Activated gamma-delta T cell (primary cell): Measurements from ENCODE around the gene FNDC3B.
"Not testable (repeated sequence)": the region's sequence is repeated elsewhere in the genome, so short reads cannot be mapped to it uniquely, and the experiment has no call there.

Experiments
- DNase-seq: peaks from one replicate; lab custom pipeline; 2025; lab: John Stamatoyannopoulos, UW

FNDC3B gene

DNA sequence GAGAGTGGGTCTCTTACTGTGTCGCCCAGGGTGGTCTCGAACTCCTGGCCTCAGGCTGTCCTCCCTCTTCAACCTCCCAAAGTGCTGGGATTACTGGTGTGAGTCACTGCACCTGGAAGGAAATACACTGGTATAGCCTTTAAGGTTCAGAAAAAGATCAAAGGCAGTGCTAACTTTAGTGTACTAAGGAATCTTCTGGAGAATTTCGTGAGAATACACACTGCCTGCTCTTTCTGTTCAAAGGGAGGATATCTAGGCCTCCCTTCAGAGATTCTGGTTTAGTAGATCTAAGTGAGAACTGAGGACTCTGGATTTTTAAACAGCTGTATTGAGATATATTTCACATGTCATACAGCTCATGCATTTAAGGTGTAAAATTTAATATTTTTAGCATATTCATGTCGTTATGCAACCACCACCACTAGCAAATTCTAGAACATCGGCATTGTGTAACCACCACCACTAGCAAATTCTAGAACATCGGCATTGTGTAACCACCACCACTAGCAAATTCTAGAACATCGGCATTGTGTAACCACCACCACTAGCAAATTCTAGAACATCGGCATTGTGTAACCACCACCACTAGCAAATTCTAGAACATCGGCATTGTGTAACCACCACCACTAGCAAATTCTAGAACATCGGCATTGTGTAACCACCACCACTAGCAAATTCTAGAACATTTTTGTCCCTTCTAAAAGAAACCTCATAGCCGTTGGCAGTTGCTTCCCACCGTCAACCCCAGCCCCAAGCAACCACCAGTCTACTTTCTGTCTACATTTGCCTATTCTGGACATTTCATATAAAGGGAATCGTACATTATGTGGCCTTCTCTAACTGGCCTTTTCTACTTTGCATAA is 54.4 kb downstream of the FNDC3B start:
- DNase-seq, result not testable (repeated sequence)

DNA sequence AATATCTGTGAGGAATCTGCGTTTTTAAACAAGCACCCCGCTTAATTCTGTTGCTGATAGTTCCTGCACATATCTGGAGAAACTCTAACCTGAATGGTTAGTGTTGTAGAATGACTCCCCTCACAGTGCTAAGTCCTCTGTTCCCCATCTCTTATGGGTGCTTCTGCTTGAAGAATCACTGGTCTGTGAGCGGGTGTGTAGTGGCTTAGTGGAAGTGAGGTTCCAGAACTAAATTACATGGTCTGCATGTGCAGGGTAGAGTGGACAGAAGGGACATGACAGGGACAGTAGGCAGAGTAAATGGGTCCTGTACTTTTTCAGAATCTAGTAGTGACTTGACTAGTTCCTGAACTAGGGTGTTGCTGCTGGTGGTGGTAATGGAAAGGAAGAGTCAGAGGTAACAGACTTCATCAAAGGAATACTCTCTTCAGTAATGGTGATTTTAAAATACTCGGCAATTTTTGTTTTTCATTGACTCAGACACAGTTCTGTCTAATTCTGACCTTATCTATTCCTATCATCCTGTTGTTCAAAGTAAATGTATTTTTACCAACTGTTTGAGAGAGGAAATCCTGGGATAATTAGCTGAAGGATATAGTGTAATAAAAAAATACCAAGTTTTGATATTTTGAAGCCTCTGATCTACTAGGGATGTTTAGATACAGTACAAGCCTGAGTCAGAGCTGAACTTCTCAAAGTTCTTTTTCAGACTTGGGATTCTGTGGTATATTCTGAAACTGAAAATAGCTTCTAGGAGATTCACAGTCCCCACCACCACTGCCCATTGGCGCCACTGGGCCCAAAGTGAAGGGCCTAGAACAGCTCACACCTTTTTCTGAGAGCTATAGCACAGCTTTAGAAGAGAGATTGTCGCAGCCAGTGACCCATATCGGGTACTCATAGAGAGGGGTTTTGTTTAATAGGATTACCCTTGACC is 55.5 kb downstream of the FNDC3B start:
- no peak for DNase-seq

DNA sequence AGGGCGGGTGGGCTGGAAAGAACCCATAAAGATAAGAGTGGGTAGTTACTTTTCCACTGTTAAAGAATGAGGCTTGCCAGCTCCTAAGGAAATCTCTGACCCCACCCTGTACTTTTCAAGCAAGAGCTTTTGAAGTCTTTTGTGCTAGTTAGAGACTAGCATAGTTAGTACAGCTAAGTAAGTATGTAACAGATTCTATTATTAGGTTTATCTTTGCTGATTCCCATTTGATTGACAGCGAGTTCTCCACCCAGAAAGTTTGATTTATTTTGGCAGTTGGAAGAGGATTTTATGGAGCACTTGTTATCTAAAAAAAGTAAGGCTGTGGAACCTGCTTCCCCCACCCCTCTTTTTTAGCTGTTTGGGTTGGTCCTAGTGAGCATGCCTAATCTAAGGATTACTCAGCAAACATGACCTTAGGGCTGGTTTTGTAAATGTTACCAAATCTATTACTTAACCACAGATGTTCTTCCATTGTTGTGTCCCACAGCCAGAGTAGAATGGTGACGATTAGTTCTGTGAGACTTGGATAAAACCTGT is 57.6 kb downstream of the FNDC3B start:
- DNase-seq, result no peak

DNA sequence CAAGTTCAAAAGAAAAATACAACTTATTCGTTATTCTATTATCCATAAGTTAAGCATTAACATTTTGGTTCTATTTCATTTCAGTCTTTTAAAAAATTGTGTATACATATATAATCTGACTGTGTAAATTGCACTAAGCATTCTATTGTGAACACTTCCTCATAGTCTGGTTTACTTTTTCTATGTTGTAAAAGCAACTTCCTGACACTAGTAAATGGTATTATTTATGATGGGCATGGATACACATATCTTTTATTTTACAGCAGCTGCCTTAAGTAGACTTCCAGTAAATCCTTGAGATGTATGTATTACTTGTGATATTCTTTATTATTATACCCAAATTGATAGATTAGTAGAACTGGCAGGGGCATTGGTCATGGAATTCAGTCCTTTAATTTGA is 58.2 kb downstream of the FNDC3B start:
- DNase-seq, result no peak

DNA sequence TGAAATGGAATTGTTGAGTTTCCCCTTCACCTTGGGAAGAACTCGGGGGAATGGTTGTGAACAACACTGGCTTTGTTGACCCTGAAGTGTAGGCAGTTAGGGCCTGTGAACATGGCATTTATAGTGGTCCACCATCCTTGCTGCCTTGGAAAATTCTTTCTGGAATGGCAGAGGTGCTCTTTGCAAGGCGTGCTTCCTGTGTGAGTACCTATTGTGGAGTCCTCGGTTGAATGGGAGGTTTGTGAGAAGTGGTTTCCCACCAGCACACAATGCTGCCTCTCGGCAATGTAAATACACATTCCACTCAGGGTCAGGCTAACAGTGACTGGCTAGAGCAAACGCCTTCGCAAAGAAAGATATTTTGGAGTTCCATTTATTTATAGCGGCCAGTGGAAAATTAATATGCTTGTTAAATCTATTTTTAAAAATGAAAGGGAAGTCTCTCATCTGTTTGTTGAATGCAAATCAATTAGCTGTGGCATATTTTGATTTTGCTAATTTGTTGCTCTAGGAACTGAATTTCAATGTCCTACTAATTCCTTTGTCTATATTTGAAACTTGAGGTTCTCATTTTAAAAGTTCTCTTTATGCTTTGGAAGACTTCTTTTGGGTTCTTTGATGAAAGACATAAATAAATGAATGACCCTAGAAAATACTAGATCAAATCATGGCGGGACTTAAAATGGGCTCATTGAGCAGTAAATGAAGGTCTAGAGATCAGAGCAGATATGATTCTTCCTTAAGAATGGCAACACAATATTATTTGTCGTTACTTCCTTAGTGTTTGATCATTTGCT is 59.5 kb downstream of the FNDC3B start:
- DNase-seq, result no peak

DNA sequence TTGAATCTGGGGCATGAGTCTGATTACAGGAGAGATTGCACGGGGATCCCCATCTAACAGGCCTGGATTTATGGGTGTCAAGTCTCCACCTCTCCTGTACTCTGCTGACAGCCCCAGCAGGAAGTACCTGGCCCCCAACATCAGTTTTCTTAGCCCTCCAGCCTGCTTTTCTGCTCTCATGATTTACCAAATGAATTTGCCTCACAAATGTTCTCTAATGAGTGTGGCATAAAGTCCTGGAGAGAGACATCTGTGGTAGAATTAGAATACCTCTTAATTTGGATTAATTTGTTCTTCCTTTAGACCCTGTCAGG is 60.1 kb downstream of the FNDC3B start:
- no peak for DNase-seq

DNA sequence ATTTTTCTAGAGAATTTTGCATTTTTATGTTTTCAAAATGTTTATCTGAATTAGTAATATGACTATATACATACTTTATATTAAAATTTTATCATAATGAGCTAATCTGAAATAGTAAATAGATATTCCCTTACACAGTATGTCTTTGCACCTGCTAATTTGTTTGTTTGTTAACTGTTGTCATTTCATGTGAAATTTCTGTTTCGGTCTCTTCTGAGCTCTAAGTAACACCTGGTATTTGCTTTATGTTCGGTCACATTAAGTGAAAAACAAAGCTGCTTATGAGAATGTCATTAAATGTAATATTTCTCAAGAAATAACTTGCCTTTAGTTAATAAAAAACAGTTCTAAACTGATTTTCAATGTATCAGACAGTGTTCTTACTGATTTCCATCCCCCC is 61.1 kb downstream of the FNDC3B start:
- no peak for DNase-seq

DNA sequence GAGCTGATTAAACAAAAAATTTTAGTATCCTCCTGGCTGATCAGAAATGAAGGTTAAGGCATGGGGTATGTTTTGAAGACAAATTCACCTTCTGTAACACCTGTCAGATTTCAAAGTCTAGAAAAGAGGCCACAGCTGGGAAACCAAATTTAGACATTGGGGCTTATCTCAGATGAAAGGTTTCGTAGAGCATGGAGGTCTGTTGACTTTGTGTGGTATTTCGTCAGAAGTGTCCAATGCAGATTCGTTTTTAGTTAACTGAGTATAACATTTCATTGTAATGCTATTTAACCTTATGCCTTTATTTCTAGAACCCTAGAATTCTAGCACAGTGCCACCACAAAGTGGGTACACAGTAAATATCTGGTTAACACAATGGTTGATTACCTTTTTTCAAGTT is 61.7 kb downstream of the FNDC3B start:
- no peak for DNase-seq

DNA sequence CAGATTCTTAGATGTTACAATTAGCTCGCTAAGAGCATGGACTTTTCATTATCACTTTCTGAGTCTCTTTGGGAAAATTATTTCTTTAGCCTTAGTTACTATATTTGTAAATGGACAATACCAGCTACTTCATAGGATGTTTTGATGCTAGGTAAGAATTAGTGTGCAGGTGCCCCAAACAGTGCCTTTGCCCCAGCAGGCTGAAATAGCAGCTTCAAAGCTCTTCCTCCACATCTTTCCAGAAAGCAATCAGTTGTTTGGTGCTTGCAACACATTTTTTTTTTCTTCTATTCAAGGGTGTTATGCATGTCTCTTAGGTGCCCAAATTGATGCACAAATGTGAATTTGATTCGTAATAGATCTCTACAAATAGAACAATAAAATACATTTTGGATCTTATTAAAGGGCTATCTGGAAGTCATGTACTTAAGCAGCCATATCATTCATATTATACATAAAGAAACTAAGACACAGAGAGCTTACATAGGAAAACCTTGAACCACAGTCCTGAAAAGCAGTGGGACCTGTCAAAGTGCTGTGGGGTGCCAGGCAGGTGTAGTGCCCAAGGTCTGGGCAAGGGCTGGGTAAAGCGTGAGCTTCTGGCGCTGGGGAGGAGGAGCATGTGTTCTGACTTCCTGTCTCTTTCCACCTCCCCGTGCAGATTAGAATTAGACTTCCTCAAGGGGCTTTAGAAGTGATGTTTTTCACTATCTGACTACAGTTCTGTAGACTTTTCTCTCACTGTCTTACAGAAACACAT is 62.9 kb downstream of the FNDC3B start:
- DNase-seq, result no peak

DNA sequence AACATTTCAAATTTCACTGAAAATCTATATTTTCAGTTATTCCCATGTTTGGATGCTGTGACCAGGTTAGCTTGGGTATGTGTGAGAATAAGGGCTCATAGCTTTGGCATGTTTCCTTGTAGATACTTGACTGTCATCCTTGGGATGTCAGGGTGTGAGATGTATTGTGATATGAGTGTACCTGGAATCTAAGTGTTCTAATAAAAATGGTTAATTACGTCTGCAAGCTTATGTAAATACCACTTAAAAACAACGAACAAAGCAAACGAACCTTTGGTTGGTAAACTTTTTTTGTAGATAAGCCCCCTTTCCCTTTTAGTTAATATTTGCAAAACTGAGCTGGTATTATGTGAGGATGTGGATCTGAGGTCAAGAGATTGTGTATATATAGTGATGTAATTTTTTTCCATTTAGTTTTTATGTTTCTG is 63.5 kb downstream of the FNDC3B start:
- DNase-seq, result no peak

DNA sequence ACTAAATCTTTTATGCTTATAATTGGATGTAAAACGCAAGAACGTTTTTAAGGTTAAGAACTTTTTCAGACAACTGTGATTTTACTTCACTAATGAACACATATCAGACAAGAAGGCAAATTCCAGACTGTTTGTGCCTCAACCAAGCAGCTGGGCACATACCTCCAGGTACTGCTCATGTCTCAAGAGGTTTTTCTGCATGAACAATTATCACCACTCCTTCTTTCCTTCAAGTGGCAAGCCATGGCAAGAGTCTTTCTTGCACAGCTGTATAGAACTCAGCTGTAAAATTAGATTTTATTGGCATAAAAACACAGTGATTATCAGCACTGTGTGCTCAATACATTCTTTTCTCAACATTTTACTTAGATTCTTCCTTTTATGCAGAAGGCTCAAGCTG is 64.3 kb downstream of the FNDC3B start:
- DNase-seq, result no peak

DNA sequence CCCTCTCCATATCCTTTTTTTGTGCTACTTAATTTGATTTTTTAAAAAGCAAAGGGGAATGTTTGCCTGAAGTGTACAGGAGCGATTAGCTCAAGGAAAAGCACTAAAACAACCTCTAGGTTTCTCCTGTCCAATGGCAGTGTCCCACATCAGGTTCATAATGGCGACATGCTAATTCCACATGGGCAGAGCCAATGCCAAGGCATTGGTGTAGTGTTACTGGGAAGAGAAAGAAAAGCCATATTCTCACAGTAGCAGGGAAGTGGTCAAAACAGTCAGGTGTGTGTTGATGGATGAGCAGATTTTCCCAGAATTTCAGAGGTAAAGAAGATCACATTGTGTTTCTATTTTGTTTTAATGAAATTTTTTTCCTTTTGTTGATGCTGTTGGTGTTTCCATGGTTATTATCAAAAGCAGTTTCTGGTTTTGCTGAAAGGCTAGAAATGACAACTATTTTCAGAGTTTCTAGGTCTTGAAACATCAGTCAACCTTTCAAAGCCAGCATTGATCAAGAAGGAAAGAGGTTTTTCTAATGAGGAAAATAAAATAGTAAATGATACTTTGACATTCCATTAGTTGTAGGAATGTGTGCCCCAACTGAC is 65.2 kb downstream of the FNDC3B start:
- DNase-seq, result no peak

DNA sequence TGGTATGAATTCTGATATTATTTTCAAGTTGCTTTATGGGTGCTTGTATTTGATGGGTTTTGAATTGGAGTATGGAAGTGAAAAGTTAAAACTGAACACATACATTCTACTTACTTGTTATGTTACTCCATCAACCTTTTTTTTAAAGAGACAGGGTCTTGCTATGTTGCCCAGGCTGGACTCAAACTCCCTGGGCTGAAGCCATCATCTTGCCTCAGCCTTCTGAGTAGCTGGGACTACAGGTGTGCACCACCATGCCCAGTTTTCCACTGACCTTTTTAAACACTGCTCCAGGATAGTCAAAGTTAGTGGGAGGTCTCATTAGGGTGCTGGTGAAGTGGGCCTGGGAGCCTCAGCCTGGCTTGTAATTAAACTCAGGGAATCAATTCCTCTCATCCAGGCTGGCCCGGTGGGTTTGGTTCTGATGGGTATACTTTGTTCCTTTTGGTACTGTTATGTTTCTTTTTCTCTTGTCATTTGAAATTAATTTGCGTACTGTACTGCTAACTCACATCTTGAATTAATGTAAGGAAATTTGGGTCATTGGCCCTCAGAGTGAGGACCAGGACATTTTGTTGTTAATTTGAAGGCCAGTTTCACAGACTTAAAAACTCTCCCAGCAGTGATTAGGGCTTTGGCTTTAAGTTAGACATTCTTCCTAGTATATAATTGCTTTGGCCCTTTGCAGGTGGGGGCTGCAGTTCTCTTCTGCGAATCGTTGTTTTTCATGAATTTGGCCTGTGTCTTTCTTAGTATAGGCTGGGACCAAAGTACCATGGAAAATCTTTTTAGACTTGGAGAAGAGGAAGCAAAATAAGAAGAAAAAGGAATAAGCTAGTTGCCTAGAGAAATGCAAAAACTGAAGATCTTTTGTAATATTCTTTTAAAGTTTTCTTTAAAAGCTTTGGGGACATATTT is 66.9 kb downstream of the FNDC3B start:
- no peak for DNase-seq

DNA sequence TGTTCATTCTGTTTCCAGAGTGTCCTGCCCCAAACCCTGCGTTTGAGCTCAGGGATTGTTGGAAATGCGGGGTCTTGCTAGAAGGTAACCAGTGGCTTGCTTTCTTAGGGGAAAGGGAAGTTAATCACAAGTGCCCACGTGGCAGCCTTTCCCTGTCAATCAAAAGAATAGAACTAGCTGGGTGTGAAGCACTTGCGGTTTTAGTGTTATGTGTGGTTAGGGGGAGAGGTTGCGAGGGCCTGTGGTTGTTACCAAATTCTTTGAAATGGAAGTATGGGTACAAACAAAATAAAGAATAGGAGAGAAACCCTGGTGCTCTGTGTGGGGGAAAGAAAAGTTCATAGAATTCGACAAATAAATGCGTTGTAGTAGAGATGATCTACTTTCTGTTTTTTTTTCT is 67.6 kb downstream of the FNDC3B start:
- no peak for DNase-seq

DNA sequence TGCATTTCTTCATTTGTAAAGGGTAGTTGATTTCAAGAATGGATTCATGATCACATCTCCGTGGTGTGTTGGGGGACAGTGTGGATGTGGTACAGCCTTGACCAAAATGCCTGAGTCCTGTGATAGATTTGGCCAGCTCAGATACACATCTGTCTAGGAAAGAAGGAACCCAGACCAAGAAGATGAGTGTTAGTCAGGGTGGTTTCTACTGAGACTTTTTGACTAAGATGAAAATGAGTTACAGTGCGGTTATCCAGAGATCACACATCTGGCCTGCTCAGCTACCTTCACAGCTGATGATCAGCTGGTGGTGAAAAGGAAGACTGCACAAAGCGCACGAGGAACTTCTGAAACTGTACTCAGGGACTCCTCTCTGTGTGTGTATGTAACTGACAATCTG is 68.0 kb downstream of the FNDC3B start:
- DNase-seq, result no peak

DNA sequence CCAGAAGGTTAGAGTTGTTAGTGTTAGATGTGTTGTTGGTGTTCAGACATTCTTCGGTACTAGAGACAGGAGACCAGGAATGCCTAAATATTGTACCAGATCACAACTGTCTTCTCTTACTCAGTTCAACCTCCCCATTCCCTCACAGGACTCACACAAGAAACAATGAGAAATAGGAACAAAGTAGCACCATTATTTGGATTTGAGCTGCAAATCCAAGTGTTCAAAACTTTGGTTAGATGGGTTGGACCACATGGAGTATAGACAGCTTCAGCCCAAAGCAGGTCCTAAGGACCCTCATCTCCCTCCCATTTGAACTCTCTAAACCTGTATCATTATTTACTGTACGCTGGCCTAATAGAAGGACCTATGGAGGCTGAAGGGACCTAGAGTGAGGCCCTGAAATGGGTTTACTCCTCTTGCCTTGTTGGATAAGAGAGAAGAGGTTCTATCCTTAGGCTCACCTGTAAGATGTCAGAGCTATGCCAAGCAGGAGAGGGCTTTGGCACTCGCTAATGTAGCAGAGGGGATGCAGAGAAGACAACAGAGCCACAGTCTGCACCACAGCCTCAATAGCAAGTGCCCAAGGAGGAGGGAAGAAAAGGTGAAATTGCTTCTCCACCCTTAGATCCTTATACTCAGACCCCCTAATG is 70.9 kb downstream of the FNDC3B start:
- no peak for DNase-seq

DNA sequence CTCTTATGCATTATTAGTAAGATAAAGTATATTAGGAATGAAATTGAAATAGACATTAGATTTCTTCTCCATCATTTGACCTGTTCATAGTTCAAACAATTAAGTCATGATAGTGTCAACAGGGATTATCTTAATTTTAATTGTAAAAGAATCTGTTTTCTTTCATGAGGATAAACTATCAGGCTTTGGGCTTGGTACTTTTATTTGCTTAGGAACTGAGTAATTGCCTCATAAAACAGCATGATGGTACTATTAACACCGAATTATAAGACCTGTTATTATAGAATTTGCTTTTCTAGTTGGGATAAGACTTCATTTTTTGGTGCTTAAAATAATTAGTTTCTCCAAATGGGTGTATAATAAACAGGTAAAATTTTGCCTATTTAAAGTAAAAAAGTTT is 71.8 kb downstream of the FNDC3B start:
- DNase-seq, result no peak

DNA sequence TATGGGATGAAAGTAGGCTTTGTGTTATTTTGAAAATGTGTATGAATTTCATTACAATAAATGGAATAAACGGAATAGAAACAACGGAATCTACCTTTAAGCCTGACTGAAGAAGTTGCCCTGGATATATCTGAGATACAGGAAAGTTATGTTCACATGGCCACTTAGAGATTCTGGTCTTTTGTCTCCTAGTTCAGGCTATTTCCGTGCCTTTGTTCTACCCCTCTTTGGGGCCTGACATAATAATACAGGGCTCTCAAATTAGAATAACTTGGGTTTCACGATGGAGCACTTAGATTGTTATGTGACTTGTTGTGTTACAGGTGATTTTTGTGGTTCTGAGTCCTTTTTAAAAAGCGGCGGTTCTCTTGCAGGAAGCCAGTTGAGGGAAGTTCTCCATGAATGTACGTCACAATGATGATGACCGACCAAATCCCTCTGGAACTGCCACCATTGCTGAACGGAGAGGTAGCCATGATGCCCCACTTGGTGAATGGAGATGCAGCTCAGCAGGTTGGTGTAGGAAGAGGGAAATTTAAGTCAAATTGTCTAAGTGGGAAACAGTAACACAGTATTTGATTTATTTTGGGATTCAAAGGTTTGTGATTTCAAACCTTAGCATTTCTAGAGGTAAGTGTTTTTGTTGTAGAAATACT is 72.8 kb downstream of the FNDC3B start:
- DNase-seq, result no peak

DNA sequence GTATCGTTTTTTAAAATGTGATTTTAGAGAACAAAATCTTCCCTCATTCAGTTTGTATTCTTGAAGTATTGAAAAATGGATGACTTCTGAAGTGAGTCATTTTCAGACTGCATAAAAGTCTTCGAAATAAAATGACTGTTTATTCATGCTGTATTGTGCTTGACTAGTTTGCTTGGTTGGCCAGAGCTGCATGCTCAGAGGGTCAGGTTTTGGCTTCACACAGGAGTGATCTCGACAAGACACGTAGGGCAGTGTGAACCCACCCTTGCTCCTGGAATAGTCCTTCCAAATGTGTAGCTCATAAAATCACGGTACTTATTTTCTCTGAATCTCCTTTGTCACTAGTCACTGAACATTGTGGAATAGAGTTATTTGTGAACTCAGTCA is 73.3 kb downstream of the FNDC3B start:
- DNase-seq, result no peak
